Right lobe of liver (tissue), 4 donors: Measurements from ENCODE around the gene RDX.

Experiments
- CTCF ChIP-seq, 4 donors: fragments of 200-600 bp in 3 of 4; fragments of 450-650 bp in 1 of 4; IDR thresholded peaks; one replicate each; pipeline versions ENCODE4 v1.5.1 to v1.8.0; 2016 to 2022; ENCODE audit warnings: antibody characterized with exemption in 4 of 4, mild to moderate bottlenecking in 2 of 4
- POLR2A ChIP-seq: fragments of 450-650 bp; IDR thresholded peaks from one replicate; pipeline ENCODE4 v1.6.1; 2017; ENCODE audit warnings: antibody characterized with exemption, mild to moderate bottlenecking
- donor health status: DM: no; HTN: no; CAD: no.
- donor health status: DM: no; HTN: no; CAD: no.
- donor health status: DM: no; HTN: yes; CAD: no.

- TF ChIP-seq CTCF (IDR thresholded peaks at IDR 0.05) = no peak
- no peak for TF ChIP-seq POLR2A
These were observed 110.8 kb downstream of the RDX start for GRCh38 chr11:110185599-110185998.
